H1 (cell line): Measurements from ENCODE around the gene PLEKHG1. TPM values are rescaled to one million over a fixed set of nuclear protein-coding genes. Genes with fewer than 3 reads are reported as not detected.

Source experiments
- EGR1 ChIP-seq: IDR thresholded peaks from 2 replicates; pipeline ENCODE4 v1.6.1; 2011; ENCODE audit warnings: low read depth, low read length, borderline replicate concordance
- POU5F1 ChIP-seq: IDR thresholded peaks from 2 replicates; pipeline ENCODE4 v1.6.1; 2011; ENCODE audit warnings: low read depth, mild to moderate bottlenecking, low read length, moderate library complexity
- SIRT6 ChIP-seq: IDR thresholded peaks from one replicate; pipeline ENCODE4 v1.7.1; 2012; ENCODE audit warnings: low read length, inconsistent platforms
- TCF12 ChIP-seq: IDR thresholded peaks from 2 replicates; pipeline ENCODE4 v1.6.1; 2011; ENCODE audit warnings: low read depth, mild to moderate bottlenecking, low read length
- polyA plus RNA-seq, 7 experiments: library from polyadenylated mRNA; depleted of rRNA in 3 of 7; stranded (reverse) in 5 of 7; unstranded in 2 of 7; fragments of >200 nt in 5 of 7; fragments of 200-250 nt in 2 of 7; gene quantifications; 1 replicate in 5 of 7; 2 replicates in 1 of 7; 4 replicates in 1 of 7; pipeline versions ENCODE4 v1.2.1 to v1.2.3, GENCODE V29; 2011 to 2013; ENCODE audit warnings: missing spikeins in 2 of 7, mixed read lengths in 2 of 7
- total RNA-seq: library from RNA; stranded (reverse); fragmentation: NEBNext Ultra II Directional; extraction: Animal tissue kit (Norgen Biotek cat#: 25700); gene quantifications from 2 replicates; pipeline ENCODE4 v1.2.1, GENCODE V29; 2021

Gene PLEKHG1
- total and polyA plus RNA-seq, 2 of the 8 experiments (the other 6 are each of a cell fraction or from before 2014, with no cell fraction given) = 0.94 to 2.2 TPM

DNA sequence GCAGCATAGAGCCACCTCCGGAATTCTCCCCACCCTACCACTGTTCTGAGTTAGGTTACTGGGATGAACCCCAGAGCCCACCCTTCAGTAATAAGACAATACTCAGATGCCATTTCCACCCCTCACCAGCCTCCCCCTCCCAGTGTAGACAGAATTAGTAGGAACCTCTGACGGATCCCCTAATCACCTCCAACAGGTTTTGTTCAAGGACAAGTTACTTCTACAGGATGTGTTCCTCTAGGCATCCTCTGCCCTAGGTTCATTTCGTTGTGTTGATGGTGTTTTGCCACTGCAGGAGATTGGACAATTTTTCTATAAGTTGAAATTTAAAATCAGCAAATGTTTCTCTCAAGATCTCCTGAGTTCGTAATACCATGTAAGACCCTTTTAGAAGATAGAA lies 22.8 kb downstream of the PLEKHG1 start (continued):
- TF ChIP-seq POU5F1 (no peak), SIRT6 (no peak), EGR1 (no peak), TCF12 (no peak)
- TF ChIP-seq, all 59 proteins: peak for 0
